ENCODE data around the gene SSTR5. TPM values are rescaled to one million over a fixed set of nuclear protein-coding genes. Genes with fewer than 3 reads are reported as not detected.

SSTR5 gene
- total and polyA plus RNA-seq, 2 donors (not counting 1 experiment from before 2014, with no cell fraction given) = not detected

- ATAC-seq (ENCODE audit: low read depth) = no peak
- no peak overlapping the region for H3K27ac ChIP-seq (ENCODE audit: low read length in 2 of 2)
- peaks cover 0 to 7% (median 0%) of the 10 kb centered on the region in 3 donors for H3K9me3 ChIP-seq (ENCODE audit: control extremely low read depth in 1 of 3, control insufficient read depth in 2 of 3, insufficient read depth in 1 of 3, low read length in 2 of 3)
- intact Hi-C loops (cut with micrococcal nuclease) = no loop called here
- H3K36me3 ChIP-seq (replicated peaks in 1 of 2; ENCODE audit: control extremely low read depth in 1 of 2, control insufficient read depth in 1 of 2, extremely low read depth in 1 of 2, insufficient read depth in 2 of 2, low read length in 1 of 2) = no peaks in the 10 kb centered on the region
- no peak overlapping the region for H3K4me3 Mint-ChIP-seq
- ChIA-PET POLR2A (no interaction called here), CTCF (no interaction called here)
- H3K4me3 ChIP-seq (ENCODE audit: control extremely low read depth in 1 of 5, extremely low read depth in 1 of 5, insufficient read depth in 1 of 5, low read depth in 2 of 5, low read length in 4 of 5) = no peak overlapping the region
- no peak for DNase-seq
- H3K27ac Mint-ChIP-seq = no peak overlapping the region
- no peaks in the 10 kb centered on the region for H3K79me2 ChIP-seq (ENCODE audit: control insufficient read depth, insufficient read depth, low read length)
- no peak overlapping the region for H2AFZ ChIP-seq (ENCODE audit: insufficient read depth, low read depth, low read length, poor library complexity, severe bottlenecking)
- H3K9ac ChIP-seq (ENCODE audit: low read length) = no peak overlapping the region
- no peak overlapping the region for H3K4me2 ChIP-seq (replicated peaks; ENCODE audit: low read depth, low read length, poor library complexity, severe bottlenecking)
- peaks cover 0 to 5% (median 0%) of the 10 kb centered on the region in 4 experiments for H3K27me3 ChIP-seq (replicated peaks in 1 of 4; ENCODE audit: control extremely low read depth in 1 of 4, control insufficient read depth in 3 of 4, insufficient read depth in 4 of 4, low read length in 3 of 4)
- H3K27me3 Mint-ChIP-seq = no peaks in the 10 kb centered on the region
- no peaks in the 10 kb centered on the region for H3K9me3 Mint-ChIP-seq (ENCODE audit: insufficient read depth)
- H4K20me1 ChIP-seq (ENCODE audit: control insufficient read depth, insufficient read depth, low read length, poor library complexity, severe bottlenecking) = no peaks in the 10 kb centered on the region
- WGBS (ENCODE audit: insufficient coverage) = 71% methylated on average over 29 of the region's 29 CpGs
- no peaks in the 10 kb centered on the region for H3K4me1 Mint-ChIP-seq
- no peaks in the 10 kb centered on the region for H3K4me1 ChIP-seq (ENCODE audit: control insufficient read depth in 2 of 2, insufficient read depth in 2 of 2, low read length in 2 of 2)
- TF ChIP-seq CTCF (IDR thresholded peaks at IDR 0.05) (no peak), EZH2 (IDR thresholded peaks at IDR 0.05; ENCODE audit: borderline replicate concordance, insufficient read depth, low read depth, low read length, poor library complexity, severe bottlenecking) (no peak)
Measured at GRCh38 chr16:1094601-1095449, 22.3 kb downstream of the SSTR5 start.

- no peak for DNase-seq
- H3K36me3 ChIP-seq (replicated peaks in 1 of 2; ENCODE audit: control extremely low read depth in 1 of 2, control insufficient read depth in 1 of 2, extremely low read depth in 1 of 2, insufficient read depth in 2 of 2, low read length in 1 of 2) = no peaks in the 10 kb centered on the region
- CTCF ChIA-PET = no interaction called here
- H3K4me2 ChIP-seq (replicated peaks; ENCODE audit: low read depth, low read length, poor library complexity, severe bottlenecking) = no peak overlapping the region
- no peaks in the 10 kb centered on the region for H3K27me3 ChIP-seq (replicated peaks in 1 of 4; ENCODE audit: control extremely low read depth in 1 of 4, control insufficient read depth in 3 of 4, insufficient read depth in 4 of 4, low read length in 3 of 4)
- H3K27ac Mint-ChIP-seq = no peak overlapping the region
- peaks cover 0 to 7% (median 0%) of the 10 kb centered on the region in 3 donors for H3K9me3 ChIP-seq (ENCODE audit: control extremely low read depth in 1 of 3, control insufficient read depth in 2 of 3, insufficient read depth in 1 of 3, low read length in 2 of 3)
- H3K4me3 Mint-ChIP-seq = no peak overlapping the region
- no peak overlapping the region for H2AFZ ChIP-seq (ENCODE audit: insufficient read depth, low read depth, low read length, poor library complexity, severe bottlenecking)
- H3K4me3 ChIP-seq (ENCODE audit: control extremely low read depth in 1 of 5, extremely low read depth in 1 of 5, insufficient read depth in 1 of 5, low read depth in 2 of 5, low read length in 4 of 5) = no peak overlapping the region
- H3K79me2 ChIP-seq (ENCODE audit: control insufficient read depth, insufficient read depth, low read length) = no peaks in the 10 kb centered on the region
- POLR2A ChIA-PET = no interaction called here
- 61% methylated on average over 16 of the region's 16 CpGs for WGBS (ENCODE audit: insufficient coverage)
- intact Hi-C loops (cut with micrococcal nuclease) = no loop called here
- H3K4me1 Mint-ChIP-seq = no peaks in the 10 kb centered on the region
- no peak for TF ChIP-seq EZH2 (IDR thresholded peaks at IDR 0.05; ENCODE audit: borderline replicate concordance, insufficient read depth, low read depth, low read length, poor library complexity, severe bottlenecking)
- TF ChIP-seq CTCF (IDR thresholded peaks at IDR 0.05) = no peak
- no peak overlapping the region for H3K9ac ChIP-seq (ENCODE audit: low read length)
- no peaks in the 10 kb centered on the region for H3K27me3 Mint-ChIP-seq
- no peak overlapping the region for H3K27ac ChIP-seq (ENCODE audit: low read length in 2 of 2)
- H3K9me3 Mint-ChIP-seq (ENCODE audit: insufficient read depth) = no peaks in the 10 kb centered on the region
- H4K20me1 ChIP-seq (ENCODE audit: control insufficient read depth, insufficient read depth, low read length, poor library complexity, severe bottlenecking) = no peaks in the 10 kb centered on the region
- no peaks in the 10 kb centered on the region for H3K4me1 ChIP-seq (ENCODE audit: control insufficient read depth in 2 of 2, insufficient read depth in 2 of 2, low read length in 2 of 2)
- no peak for ATAC-seq (ENCODE audit: low read depth)
Measured at GRCh38 chr16:1095450-1096168, 23.1 kb downstream of the SSTR5 start.

Measured in B cell (primary cell).